Adrenal gland (tissue), 5 donors: ENCODE results near the gene NOL4L.

Experiments
- CTCF ChIP-seq, 6 experiments: fragments of 450-650 bp in 4 of 6; fragments of 200-600 bp in 2 of 6; sonication (generic) in 1 of 6; IDR thresholded peaks; 1 replicate in 5 of 6; 2 replicates in 1 of 6; pipeline versions ENCODE4 v1.5.1 to v1.8.0; 2016 to 2021; ENCODE audit warnings: antibody characterized with exemption in 6 of 6, mild to moderate bottlenecking in 2 of 6, moderate library complexity in 1 of 6
- POLR2A ChIP-seq, 2 donors: fragments of 450-650 bp; IDR thresholded peaks; one replicate each; pipeline ENCODE4 v1.6.1; 2017; ENCODE audit warnings: antibody characterized with exemption in 2 of 2, mild to moderate bottlenecking in 2 of 2, moderate library complexity in 1 of 2
- donor health status: DM: no; HTN: no; CAD: no.

DNA sequence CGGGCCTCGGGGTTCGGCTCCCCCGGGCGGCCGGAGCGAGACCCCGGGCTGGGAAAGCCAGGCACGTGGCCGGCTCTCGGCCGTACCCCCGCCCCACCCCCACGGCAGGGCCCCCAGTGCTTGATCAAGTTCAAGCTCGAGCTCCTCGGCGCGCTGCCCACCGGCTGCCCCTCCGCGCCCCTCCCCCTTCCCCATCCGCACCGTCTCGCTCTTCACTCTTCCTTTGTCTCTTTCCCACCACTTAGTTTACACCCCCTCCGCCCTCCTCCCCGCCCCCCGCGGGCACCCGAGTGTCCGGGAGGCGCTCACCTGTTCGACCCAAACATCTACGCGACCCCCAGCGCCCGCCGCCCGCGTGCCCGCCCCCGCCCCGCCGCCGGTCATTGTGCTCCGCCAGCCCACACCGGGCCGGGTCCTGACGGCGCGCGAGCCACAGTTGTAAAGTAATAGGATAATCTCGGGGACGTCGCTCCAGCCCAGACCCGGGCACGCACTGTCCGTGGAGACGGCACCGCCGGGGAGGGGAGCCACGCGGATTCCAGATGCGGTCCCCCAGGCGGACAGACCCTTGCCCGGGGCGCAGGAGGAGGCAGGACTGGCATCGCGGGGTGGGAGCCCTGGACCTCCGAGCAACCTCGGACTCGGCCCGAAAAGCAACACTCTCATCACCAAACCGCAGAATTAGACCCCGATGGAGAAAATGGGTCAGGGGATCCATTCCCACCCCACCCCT is 100.7 kb downstream of the NOL4L start:
- TF ChIP-seq CTCF (IDR thresholded peaks at IDR 0.05) (no peak), POLR2A (IDR thresholded peaks at IDR 0.05) (no peak)
